Tibial nerve (tissue), 3 donors: ENCODE results near the gene SNRNP200.

ENCODE experiments used
- POLR2A ChIP-seq, 2 donors: fragments of 450-650 bp; IDR thresholded peaks; one replicate each; pipeline ENCODE4 v1.6.1; 2017; ENCODE audit warnings: antibody characterized with exemption in 2 of 2, mild to moderate bottlenecking in 2 of 2, moderate library complexity in 2 of 2
- TF ChIP-seq, protein P1 (sequence below), 5 experiments: fragments of 200-600 bp in 3 of 5; fragments of 450-650 bp in 2 of 5; sonication (generic) in 3 of 5; IDR thresholded peaks; one replicate each; pipeline ENCODE4 v1.5.1; 2016 to 2019; ENCODE audit warnings: antibody characterized with exemption in 5 of 5, mild to moderate bottlenecking in 3 of 5, moderate library complexity in 2 of 5

DNA sequence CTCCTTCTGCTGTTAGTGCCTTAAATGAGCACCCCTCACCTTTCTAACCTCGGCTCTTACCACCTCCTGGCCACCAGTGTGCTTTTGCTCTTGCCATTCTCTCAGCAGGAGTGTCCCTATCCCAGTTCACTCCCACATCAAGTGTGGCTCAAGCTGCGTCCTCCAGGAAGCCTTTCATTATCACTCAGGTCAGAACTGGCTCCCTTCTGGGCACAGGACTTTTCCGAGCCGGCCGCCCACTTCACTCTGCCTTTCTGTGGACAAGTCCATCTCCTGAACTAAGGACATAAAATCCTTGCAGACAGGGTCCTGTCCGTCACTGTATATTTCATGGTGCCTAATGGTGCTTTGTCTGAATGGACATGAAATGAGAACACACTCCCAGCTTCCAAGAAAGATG, 55.2 kb downstream of the SNRNP200 start:
- TF ChIP-seq POLR2A (IDR thresholded peaks at IDR 0.05) = no peak
- TF ChIP-seq, protein P1, sequence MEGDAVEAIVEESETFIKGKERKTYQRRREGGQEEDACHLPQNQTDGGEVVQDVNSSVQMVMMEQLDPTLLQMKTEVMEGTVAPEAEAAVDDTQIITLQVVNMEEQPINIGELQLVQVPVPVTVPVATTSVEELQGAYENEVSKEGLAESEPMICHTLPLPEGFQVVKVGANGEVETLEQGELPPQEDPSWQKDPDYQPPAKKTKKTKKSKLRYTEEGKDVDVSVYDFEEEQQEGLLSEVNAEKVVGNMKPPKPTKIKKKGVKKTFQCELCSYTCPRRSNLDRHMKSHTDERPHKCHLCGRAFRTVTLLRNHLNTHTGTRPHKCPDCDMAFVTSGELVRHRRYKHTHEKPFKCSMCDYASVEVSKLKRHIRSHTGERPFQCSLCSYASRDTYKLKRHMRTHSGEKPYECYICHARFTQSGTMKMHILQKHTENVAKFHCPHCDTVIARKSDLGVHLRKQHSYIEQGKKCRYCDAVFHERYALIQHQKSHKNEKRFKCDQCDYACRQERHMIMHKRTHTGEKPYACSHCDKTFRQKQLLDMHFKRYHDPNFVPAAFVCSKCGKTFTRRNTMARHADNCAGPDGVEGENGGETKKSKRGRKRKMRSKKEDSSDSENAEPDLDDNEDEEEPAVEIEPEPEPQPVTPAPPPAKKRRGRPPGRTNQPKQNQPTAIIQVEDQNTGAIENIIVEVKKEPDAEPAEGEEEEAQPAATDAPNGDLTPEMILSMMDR (IDR thresholded peaks at IDR 0.05) = no peak
